ENCODE data around the gene TRAPPC10. TPM values are rescaled to one million over a fixed set of nuclear protein-coding genes. Genes with fewer than 3 reads are reported as not detected.

The TRAPPC10 gene
- total RNA-seq, 5 donors from 2014 or later (not counting 1 experiment from before 2014, with no cell fraction given) = 82.5 to 144 (median 92.2) TPM

DNA sequence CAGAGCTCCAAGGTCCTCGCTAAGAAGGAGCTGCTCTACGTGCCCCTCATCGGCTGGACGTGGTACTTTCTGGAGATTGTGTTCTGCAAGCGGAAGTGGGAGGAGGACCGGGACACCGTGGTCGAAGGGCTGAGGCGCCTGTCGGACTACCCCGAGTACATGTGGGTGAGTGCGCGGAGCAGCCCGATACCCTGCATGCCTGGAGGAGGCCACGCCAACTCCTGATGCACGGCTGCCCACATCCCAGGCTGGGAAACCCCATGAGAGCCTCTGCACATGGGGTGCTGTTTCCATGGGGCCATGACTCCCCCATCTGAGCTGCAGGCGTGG, 43.0 kb upstream of the TRAPPC10 start:
- CTCF ChIA-PET = no interaction called here
- no peak overlapping the region for H3K27ac Mint-ChIP-seq
- Histone ChIP-seq H3K4me1 (ENCODE audit: control insufficient read depth in 1 of 2, extremely low read depth in 1 of 2, insufficient read depth in 2 of 2, low read length in 2 of 2) (no peaks in the 10 kb centered on the region), H3K27ac (ENCODE audit: low read length) (no peak overlapping the region), H3K9me3 (no peaks in the 10 kb centered on the region), H3K36me3 (ENCODE audit: control insufficient read depth in 2 of 2, extremely low read depth in 1 of 2, insufficient read depth in 1 of 2, low read length in 1 of 2) (peaks cover 25 to 48% of the 10 kb centered on the region in 2 donors), H3K4me3 (ENCODE audit: control insufficient read depth in 1 of 2, extremely low read depth in 1 of 2, low read length in 1 of 2) (no peak overlapping the region), H3K27me3 (replicated peaks in 1 of 2; ENCODE audit: control insufficient read depth in 2 of 2, extremely low read depth in 1 of 2, insufficient read depth in 2 of 2, low read length in 1 of 2) (no peaks in the 10 kb centered on the region)
- H3K27me3 Mint-ChIP-seq = no peaks in the 10 kb centered on the region
- peaks cover 21% of the 10 kb centered on the region for H3K36me3 Mint-ChIP-seq
- no peaks in the 10 kb centered on the region for H3K9me3 Mint-ChIP-seq
- 96% methylated on average over 16 of the region's 17 CpGs for WGBS (ENCODE audit: insufficient coverage)
- H3K4me3 Mint-ChIP-seq = no peak overlapping the region
- POLR2A ChIA-PET = no interaction called here
- ATAC-seq (replicated peaks in 1 of 4) (no peak), DNase-seq (no peak)
- H3K4me1 Mint-ChIP-seq = peaks cover 0 to under 1% (median 0%) of the 10 kb centered on the region in 3 donors

DNA sequence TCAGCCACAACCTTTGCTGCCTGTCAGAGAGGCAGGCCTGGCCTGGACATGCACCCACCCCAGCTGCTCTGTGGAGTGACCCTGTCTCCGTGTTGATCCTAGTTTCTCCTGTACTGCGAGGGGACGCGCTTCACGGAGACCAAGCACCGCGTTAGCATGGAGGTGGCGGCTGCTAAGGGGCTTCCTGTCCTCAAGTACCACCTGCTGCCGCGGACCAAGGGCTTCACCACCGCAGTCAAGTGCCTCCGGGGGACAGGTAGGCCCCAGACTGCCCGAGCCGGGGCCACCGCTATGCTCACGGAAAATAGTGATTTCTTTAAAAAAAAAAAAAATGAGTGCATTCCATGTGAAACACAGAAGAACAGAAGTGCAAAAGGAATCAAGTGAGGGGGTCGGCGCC, 41.6 kb upstream of the TRAPPC10 start:
- Mint-ChIP-seq H3K36me3 (peaks cover 18% of the 10 kb centered on the region), H3K4me3 (no peak overlapping the region), H3K4me1 (peaks cover 9 to 15% (median 11%) of the 10 kb centered on the region in 3 donors), H3K27me3 (no peaks in the 10 kb centered on the region), H3K27ac (no peak overlapping the region), H3K9me3 (no peaks in the 10 kb centered on the region)
- 95% methylated on average over 15 of the region's 18 CpGs for WGBS (ENCODE audit: insufficient coverage)
- H3K36me3 ChIP-seq (ENCODE audit: control insufficient read depth in 2 of 2, extremely low read depth in 1 of 2, insufficient read depth in 1 of 2, low read length in 1 of 2) = peaks cover 25 to 46% of the 10 kb centered on the region in 2 donors
- no peaks in the 10 kb centered on the region for H3K9me3 ChIP-seq
- H3K4me1 ChIP-seq (ENCODE audit: control insufficient read depth in 1 of 2, extremely low read depth in 1 of 2, insufficient read depth in 2 of 2, low read length in 2 of 2) = peaks cover 0 to 5% of the 10 kb centered on the region in 2 experiments
- no peak overlapping the region for H3K27ac ChIP-seq (ENCODE audit: low read length)
- ChIA-PET CTCF (no interaction called here), POLR2A (no interaction called here)
- no peak overlapping the region for H3K4me3 ChIP-seq (ENCODE audit: control insufficient read depth in 1 of 2, extremely low read depth in 1 of 2, low read length in 1 of 2)
- ATAC-seq (replicated peaks in 1 of 4) (no peak), DNase-seq (no peak)
- no peaks in the 10 kb centered on the region for H3K27me3 ChIP-seq (replicated peaks in 1 of 2; ENCODE audit: control insufficient read depth in 2 of 2, extremely low read depth in 1 of 2, insufficient read depth in 2 of 2, low read length in 1 of 2)

DNA sequence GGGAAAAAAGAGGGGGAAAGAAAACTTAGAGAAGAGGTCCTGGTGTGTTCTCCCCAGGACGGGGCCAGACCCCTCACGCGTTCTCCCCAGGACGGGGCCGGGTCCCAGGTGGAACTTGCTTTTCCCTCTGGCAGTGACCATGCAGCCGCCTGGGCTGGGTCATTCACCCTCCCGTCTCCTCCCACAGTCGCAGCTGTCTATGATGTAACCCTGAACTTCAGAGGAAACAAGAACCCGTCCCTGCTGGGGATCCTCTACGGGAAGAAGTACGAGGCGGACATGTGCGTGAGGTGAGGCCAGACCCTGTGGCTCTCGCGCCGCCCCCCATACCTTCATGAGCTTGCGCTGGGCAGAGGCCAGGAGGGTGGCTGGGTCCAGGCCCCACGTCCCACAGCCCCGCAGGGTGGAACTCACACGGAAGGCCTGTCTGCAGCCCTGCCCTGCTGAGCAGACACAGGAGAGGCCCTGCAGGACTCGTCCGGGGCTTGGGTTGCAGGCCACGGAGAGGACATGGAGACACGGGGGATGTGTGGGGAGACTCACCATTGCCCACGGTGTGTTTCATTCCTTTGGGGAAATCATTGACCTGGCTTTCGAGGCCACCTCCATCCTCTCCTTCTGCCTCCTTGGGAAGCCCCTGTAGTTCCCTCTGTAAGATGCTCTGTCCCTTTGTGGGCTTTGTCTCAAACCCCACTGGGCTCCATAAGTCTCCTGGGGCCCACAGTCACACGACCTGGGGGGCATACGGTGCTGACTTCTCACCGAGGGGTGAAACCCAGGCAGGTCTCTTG, 40.7 kb upstream of the TRAPPC10 start:
- H3K27me3 ChIP-seq (replicated peaks in 1 of 2; ENCODE audit: control insufficient read depth in 2 of 2, extremely low read depth in 1 of 2, insufficient read depth in 2 of 2, low read length in 1 of 2) = no peaks in the 10 kb centered on the region
- Mint-ChIP-seq H3K27ac (no peak overlapping the region), H3K9me3 (no peaks in the 10 kb centered on the region), H3K27me3 (no peaks in the 10 kb centered on the region), H3K4me1 (peaks cover 10 to 17% (median 11%) of the 10 kb centered on the region in 3 donors), H3K36me3 (peaks cover 18% of the 10 kb centered on the region), H3K4me3 (no peak overlapping the region)
- no peak for DNase-seq
- H3K36me3 ChIP-seq (ENCODE audit: control insufficient read depth in 2 of 2, extremely low read depth in 1 of 2, insufficient read depth in 1 of 2, low read length in 1 of 2) = peaks cover 21 to 46% of the 10 kb centered on the region in 2 donors
- H3K4me1 ChIP-seq (ENCODE audit: control insufficient read depth in 1 of 2, extremely low read depth in 1 of 2, insufficient read depth in 2 of 2, low read length in 2 of 2) = peaks cover 0 to 7% of the 10 kb centered on the region in 2 experiments
- no peak overlapping the region for H3K4me3 ChIP-seq (ENCODE audit: control insufficient read depth in 1 of 2, extremely low read depth in 1 of 2, low read length in 1 of 2)
- 94% methylated on average over 20 of the region's 29 CpGs for WGBS (ENCODE audit: insufficient coverage)
- no peaks in the 10 kb centered on the region for H3K9me3 ChIP-seq
- H3K27ac ChIP-seq (ENCODE audit: low read length) = no peak overlapping the region
- POLR2A ChIA-PET = no interaction called here
- CTCF ChIA-PET = no interaction called here
- no peak for ATAC-seq (replicated peaks in 1 of 4)

DNA sequence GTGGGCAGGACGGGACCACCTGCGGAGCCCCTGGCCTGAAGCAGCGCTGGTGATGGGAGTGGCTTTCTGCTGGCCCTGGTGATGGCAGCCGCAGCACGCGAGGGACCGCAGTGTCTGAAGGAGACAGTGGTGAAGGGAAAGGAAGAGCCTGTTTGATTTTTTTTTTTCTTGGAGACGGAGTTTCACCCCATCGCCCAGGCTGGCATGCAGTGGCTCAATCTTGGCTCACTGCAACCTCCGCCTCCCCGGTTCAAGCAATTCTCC, 40.2 kb upstream of the TRAPPC10 start:
- H3K36me3 ChIP-seq (ENCODE audit: control insufficient read depth in 2 of 2, extremely low read depth in 1 of 2, insufficient read depth in 1 of 2, low read length in 1 of 2) = peaks cover 18 to 41% of the 10 kb centered on the region in 2 donors
- CTCF ChIA-PET = interaction anchor here in 1 of 2 donors (1.1 kb wide), 1 partner anchor 40 kb away, joined by 4 read pairs; no protein-coding TSS in a partner anchor
- H3K4me1 Mint-ChIP-seq = peaks cover 10 to 17% (median 11%) of the 10 kb centered on the region in 3 donors

DNA sequence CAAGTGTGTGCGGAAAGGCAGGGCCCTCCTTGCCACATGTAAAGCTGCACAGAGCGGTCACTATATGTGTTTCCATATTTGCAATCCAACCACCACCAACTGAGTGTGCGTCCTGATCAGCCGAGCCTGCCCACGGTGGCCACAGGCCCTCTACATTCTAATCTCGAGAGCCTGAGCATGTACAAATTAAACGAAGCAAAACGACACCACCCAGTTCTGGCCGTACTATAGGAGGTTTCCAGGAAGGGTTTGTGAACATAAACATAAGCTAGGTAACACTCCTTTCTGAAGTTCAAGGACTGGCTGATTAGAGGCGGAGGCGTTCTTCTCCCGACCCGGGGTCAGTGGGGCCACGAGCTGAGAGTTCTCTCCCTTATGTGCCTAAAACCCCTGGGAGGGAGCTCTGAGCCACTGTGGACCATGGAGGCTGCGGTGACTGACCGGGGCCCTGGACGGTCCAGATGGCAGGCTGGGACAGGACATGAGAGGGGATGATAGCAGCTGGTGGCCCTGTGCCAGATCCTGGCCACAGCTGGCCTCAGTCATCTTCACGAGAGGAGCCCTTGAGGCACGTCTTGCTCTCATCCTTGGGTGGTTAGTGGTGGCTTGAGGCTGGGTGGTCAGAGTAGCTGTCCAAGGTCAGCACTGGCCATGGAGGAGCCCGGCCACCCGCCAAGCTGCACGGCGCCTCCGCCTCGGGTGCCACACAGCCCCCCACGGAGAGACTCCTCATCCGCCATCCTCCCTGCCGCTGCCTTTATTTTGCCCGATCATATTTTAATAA, 39.1 kb upstream of the TRAPPC10 start:
- peaks cover 18 to 33% of the 10 kb centered on the region in 2 donors for H3K36me3 ChIP-seq (ENCODE audit: control insufficient read depth in 2 of 2, extremely low read depth in 1 of 2, insufficient read depth in 1 of 2, low read length in 1 of 2)

More for the DNA sequence above, 40.2 kb upstream of the TRAPPC10 start:
- ATAC-seq (replicated peaks in 1 of 4) (no peak), DNase-seq (no peak)
- no peak overlapping the region for H3K4me3 Mint-ChIP-seq
- H3K36me3 Mint-ChIP-seq = peaks cover 18% of the 10 kb centered on the region
- no peaks in the 10 kb centered on the region for H3K27me3 Mint-ChIP-seq
- Histone ChIP-seq H3K27ac (ENCODE audit: low read length) (no peak overlapping the region), H3K4me1 (ENCODE audit: control insufficient read depth in 1 of 2, extremely low read depth in 1 of 2, insufficient read depth in 2 of 2, low read length in 2 of 2) (peaks cover 0 to 7% of the 10 kb centered on the region in 2 experiments), H3K9me3 (no peaks in the 10 kb centered on the region), H3K27me3 (replicated peaks in 1 of 2; ENCODE audit: control insufficient read depth in 2 of 2, extremely low read depth in 1 of 2, insufficient read depth in 2 of 2, low read length in 1 of 2) (no peaks in the 10 kb centered on the region), H3K4me3 (ENCODE audit: control insufficient read depth in 1 of 2, extremely low read depth in 1 of 2, low read length in 1 of 2) (no peak overlapping the region)
- WGBS (ENCODE audit: insufficient coverage) = 95% methylated on average over 9 of the region's 11 CpGs
- POLR2A ChIA-PET = no interaction called here
- H3K27ac Mint-ChIP-seq = no peak overlapping the region
- H3K9me3 Mint-ChIP-seq = no peaks in the 10 kb centered on the region

DNA sequence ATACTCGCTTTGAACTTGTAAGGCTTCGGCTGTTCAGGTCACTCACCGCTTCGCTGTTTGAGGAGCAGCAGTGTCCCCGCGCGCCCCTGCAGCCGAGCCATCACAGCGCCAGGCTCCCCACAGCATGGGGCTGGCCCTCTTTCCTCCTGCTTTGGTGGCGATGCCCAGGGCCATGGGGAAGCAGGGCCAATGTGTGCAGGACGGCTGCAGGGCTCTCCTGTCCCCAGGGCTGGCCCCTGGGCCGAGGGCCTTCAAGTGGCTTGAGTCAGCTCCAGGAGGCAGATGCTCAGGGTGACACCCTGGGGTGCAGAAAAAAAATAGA, 38.5 kb upstream of the TRAPPC10 start:
- ATAC-seq (replicated peaks in 1 of 4) = no peak
- H3K36me3 Mint-ChIP-seq = peaks cover 14% of the 10 kb centered on the region
- H3K27ac ChIP-seq (ENCODE audit: low read length) = no peak overlapping the region
- peaks cover 10 to 17% (median 11%) of the 10 kb centered on the region in 3 donors for H3K4me1 Mint-ChIP-seq
- no peak overlapping the region for H3K27ac Mint-ChIP-seq
- ChIA-PET POLR2A (no interaction called here), CTCF (interaction anchor here in 1 of 2 donors (0.9 kb wide), 1 partner anchor 162 kb away, joined by 3 read pairs; no protein-coding TSS in a partner anchor)
- 91% methylated on average over 9 of the region's 12 CpGs for WGBS (ENCODE audit: insufficient coverage)
- no peaks in the 10 kb centered on the region for H3K9me3 Mint-ChIP-seq
- H3K27me3 ChIP-seq (replicated peaks in 1 of 2; ENCODE audit: control insufficient read depth in 2 of 2, extremely low read depth in 1 of 2, insufficient read depth in 2 of 2, low read length in 1 of 2) = no peaks in the 10 kb centered on the region
- H3K4me3 Mint-ChIP-seq = no peak overlapping the region
- peaks cover 18 to 37% of the 10 kb centered on the region in 2 donors for H3K36me3 ChIP-seq (ENCODE audit: control insufficient read depth in 2 of 2, extremely low read depth in 1 of 2, insufficient read depth in 1 of 2, low read length in 1 of 2)
- no peak for DNase-seq
- no peaks in the 10 kb centered on the region for H3K27me3 Mint-ChIP-seq
- H3K4me3 ChIP-seq (ENCODE audit: control insufficient read depth in 1 of 2, extremely low read depth in 1 of 2, low read length in 1 of 2) = no peak overlapping the region
- peaks cover 0 to 7% of the 10 kb centered on the region in 2 experiments for H3K4me1 ChIP-seq (ENCODE audit: control insufficient read depth in 1 of 2, extremely low read depth in 1 of 2, insufficient read depth in 2 of 2, low read length in 2 of 2)
- H3K9me3 ChIP-seq = no peaks in the 10 kb centered on the region

More for the DNA sequence above, 39.1 kb upstream of the TRAPPC10 start:
- Histone ChIP-seq H3K4me3 (ENCODE audit: control insufficient read depth in 1 of 2, extremely low read depth in 1 of 2, low read length in 1 of 2) (no peak overlapping the region), H3K4me1 (ENCODE audit: control insufficient read depth in 1 of 2, extremely low read depth in 1 of 2, insufficient read depth in 2 of 2, low read length in 2 of 2) (peaks cover 0 to 7% of the 10 kb centered on the region in 2 experiments), H3K27ac (ENCODE audit: low read length) (no peak overlapping the region), H3K9me3 (no peaks in the 10 kb centered on the region), H3K27me3 (replicated peaks in 1 of 2; ENCODE audit: control insufficient read depth in 2 of 2, extremely low read depth in 1 of 2, insufficient read depth in 2 of 2, low read length in 1 of 2) (no peaks in the 10 kb centered on the region)
- Mint-ChIP-seq H3K4me3 (no peak overlapping the region), H3K27ac (no peak overlapping the region), H3K4me1 (peaks cover 10 to 17% (median 11%) of the 10 kb centered on the region in 3 donors), H3K27me3 (no peaks in the 10 kb centered on the region), H3K9me3 (no peaks in the 10 kb centered on the region), H3K36me3 (peaks cover 14% of the 10 kb centered on the region)
- ChIA-PET CTCF (interaction anchor here in 1 of 2 donors (0.9 to 1.1 kb wide), 2 partner anchors 42 to 161 kb away, joined by 3 to 4 read pairs; no protein-coding TSS in a partner anchor), POLR2A (no interaction called here)
- DNase-seq = no peak
- no peak for ATAC-seq (replicated peaks in 1 of 4)
- 95% methylated on average over 20 of the region's 29 CpGs for WGBS (ENCODE audit: insufficient coverage)

Measured in T-cell (primary cell).